ENCODE data around the gene MAPK12. TPM values are rescaled to one million over a fixed set of nuclear protein-coding genes. Genes with fewer than 3 reads are reported as not detected.

The MAPK12 gene
- polyA plus RNA-seq, 1 donor from 2014 or later: 36.7 TPM

GRCh38 chr22:50222508-50222907 is 39.0 kb downstream of the MAPK12 start:
- H3F3A ChIP-seq (ENCODE audit: insufficient read depth, low read length, poor library complexity, severe bottlenecking): no peaks in the 10 kb centered on the region
- no peak overlapping the region for H3K27ac ChIP-seq (ENCODE audit: low read length)
- no peaks in the 10 kb centered on the region for H3K27me3 ChIP-seq (ENCODE audit: insufficient read depth, low read depth, low read length)
- H3K9me2 ChIP-seq (ENCODE audit: insufficient read depth, low read length): no peaks in the 10 kb centered on the region
- no peaks in the 10 kb centered on the region for H3K9me3 ChIP-seq (ENCODE audit: low read length)
- no peak overlapping the region for H2AFZ ChIP-seq (ENCODE audit: low read depth, low read length)
- no peaks in the 10 kb centered on the region for H4K20me1 ChIP-seq (ENCODE audit: insufficient read depth)
- H3K79me2 ChIP-seq (replicated peaks; ENCODE audit: insufficient read depth, low read length): no peaks in the 10 kb centered on the region
- TF ChIP-seq REST (IDR thresholded peaks at IDR 0.05; ENCODE audit: borderline replicate concordance): no peak
- TF ChIP-seq POLR2AphosphoS5 (IDR thresholded peaks at IDR 0.05): no peak
- TF ChIP-seq RAD21 (conservative IDR thresholded peaks at IDR 0.05): no peak
- no peak for TF ChIP-seq MXI1 (conservative IDR thresholded peaks at IDR 0.05; ENCODE audit: poor library complexity, severe bottlenecking)
- TF ChIP-seq TAF1 (IDR thresholded peaks at IDR 0.05; ENCODE audit: low read depth): no peak
- no peak for TF ChIP-seq EZH2 (IDR thresholded peaks at IDR 0.05; ENCODE audit: borderline replicate concordance, insufficient read depth, low read length, poor library complexity, severe bottlenecking)
- TF ChIP-seq EP300 (conservative IDR thresholded peaks at IDR 0.05; ENCODE audit: poor library complexity, severe bottlenecking): no peak
- TF ChIP-seq CTCF (IDR thresholded peaks at IDR 0.05; ENCODE audit: poor library complexity, severe bottlenecking): no peak
- no peak for TF ChIP-seq SMC3 (conservative IDR thresholded peaks at IDR 0.05; ENCODE audit: poor library complexity)
- H3K9ac ChIP-seq (ENCODE audit: low read length): no peak overlapping the region
- H3K36me3 ChIP-seq (ENCODE audit: insufficient read depth, low read length): no peaks in the 10 kb centered on the region
- no peak overlapping the region for H3K4me2 ChIP-seq (ENCODE audit: low read length)
- H3K4me3 ChIP-seq (ENCODE audit: low read length): no peak overlapping the region

- no peaks in the 10 kb centered on the region for H3K27me3 ChIP-seq (ENCODE audit: insufficient read depth, low read depth, low read length)
- H3K36me3 ChIP-seq (ENCODE audit: insufficient read depth, low read length): no peaks in the 10 kb centered on the region
- no peak overlapping the region for H3K4me3 ChIP-seq (ENCODE audit: low read length)
- H4K20me1 ChIP-seq (ENCODE audit: insufficient read depth): no peaks in the 10 kb centered on the region
- H3K9me3 ChIP-seq (ENCODE audit: low read length): no peaks in the 10 kb centered on the region
- H2AFZ ChIP-seq (ENCODE audit: low read depth, low read length): no peak overlapping the region
- H3K27ac ChIP-seq (ENCODE audit: low read length): no peak overlapping the region
- no peaks in the 10 kb centered on the region for H3K9me2 ChIP-seq (ENCODE audit: insufficient read depth, low read length)
- H3K79me2 ChIP-seq (replicated peaks; ENCODE audit: insufficient read depth, low read length): no peaks in the 10 kb centered on the region
- no peak overlapping the region for H3K4me2 ChIP-seq (ENCODE audit: low read length)
- H3F3A ChIP-seq (ENCODE audit: insufficient read depth, low read length, poor library complexity, severe bottlenecking): no peaks in the 10 kb centered on the region
- TF ChIP-seq SMC3 (conservative IDR thresholded peaks at IDR 0.05; ENCODE audit: poor library complexity) (no peak), POLR2AphosphoS5 (IDR thresholded peaks at IDR 0.05) (no peak), CTCF (IDR thresholded peaks at IDR 0.05; ENCODE audit: poor library complexity, severe bottlenecking) (no peak), MXI1 (conservative IDR thresholded peaks at IDR 0.05; ENCODE audit: poor library complexity, severe bottlenecking) (no peak), RAD21 (conservative IDR thresholded peaks at IDR 0.05) (no peak), TAF1 (IDR thresholded peaks at IDR 0.05; ENCODE audit: low read depth) (no peak), EZH2 (IDR thresholded peaks at IDR 0.05; ENCODE audit: borderline replicate concordance, insufficient read depth, low read length, poor library complexity, severe bottlenecking) (no peak), EP300 (conservative IDR thresholded peaks at IDR 0.05; ENCODE audit: poor library complexity, severe bottlenecking) (no peak), REST (IDR thresholded peaks at IDR 0.05; ENCODE audit: borderline replicate concordance) (no peak)
- H3K9ac ChIP-seq (ENCODE audit: low read length): no peak overlapping the region
Observed at GRCh38 chr22:50221410-50222300, 39.8 kb downstream of the MAPK12 start.
